Endothelial cell of umbilical vein (primary cell): ENCODE results near the gene SDF4. TPM values are rescaled to one million over a fixed set of nuclear protein-coding genes. Genes with fewer than 3 reads are reported as not detected.

Source experiments
- BruUV-seq: library from RNA; stranded (reverse); fragments of 400-500 nt; replicated peaks from 2 replicates; lab custom pipeline; 2021; lab: Mats Ljungman, UMichigan
- CTCF ChIA-PET: fragments of 300-600, 350-600 bp; sonication (Branson Sonifier 250); formaldehyde crosslinking; loops from one replicate; lab custom pipeline; 2021; ENCODE audit warnings: antibody characterized with exemption, inconsistent platforms; lab: Charles Lee
- POLR2A ChIA-PET: fragments of 300-600, 350-600 bp; sonication (Branson Sonifier 250); formaldehyde crosslinking; loops from one replicate; lab custom pipeline; 2021; ENCODE audit warnings: antibody characterized with exemption, inconsistent platforms; lab: Charles Lee
- DNase-seq: peaks from one replicate; pipeline ENCODE4 v3.0.0-alpha.2; 2011; ENCODE audit warnings: low read depth, low spot score
- FAIRE-seq: peaks from 2 replicates; lab custom pipeline; 2011; peaks lifted over from hg19 to GRCh38; lab: Jason Lieb, UNC
- H2AFZ ChIP-seq: 2 replicates; pipeline ENCODE4 v1.6.0; 2012; ENCODE audit warnings: low read depth, low read length, control low read depth, inconsistent platforms
- H3K27ac ChIP-seq: 2 replicates; pipeline ENCODE4 v1.5.1; 2011; ENCODE audit warnings: low read depth, mild to moderate bottlenecking, control low read depth, low read length, moderate library complexity; ENCODE audit not compliant: insufficient read depth
- H3K27me3 ChIP-seq, 2 experiments: 2 replicates each; pipeline versions ENCODE4 v1.6.0 to v1.6.1; 2011; ENCODE audit warnings: low read length in 2 of 2, mixed read lengths in 1 of 2; ENCODE audit not compliant: control insufficient read depth in 2 of 2, insufficient read depth in 2 of 2
- H3K36me3 ChIP-seq, 2 experiments: 2 replicates in 1 of 2; 3 replicates in 1 of 2; pipeline ENCODE4 v1.5.1; 2011; ENCODE audit warnings: low read length in 2 of 2, mild to moderate bottlenecking in 1 of 2, moderate library complexity in 1 of 2; ENCODE audit not compliant: control insufficient read depth in 2 of 2, insufficient read depth in 2 of 2; ENCODE audit errors: extremely low read depth in 1 of 2
- H3K4me1 ChIP-seq: 3 replicates; pipeline ENCODE4 v1.5.1; 2011; ENCODE audit warnings: mild to moderate bottlenecking, low read length; ENCODE audit not compliant: control insufficient read depth, insufficient read depth; ENCODE audit errors: extremely low read depth
- H3K4me2 ChIP-seq: 2 replicates; pipeline ENCODE4 v1.6.1; 2011; ENCODE audit warnings: low read length, control low read depth, mixed read lengths; ENCODE audit not compliant: insufficient read depth
- H3K4me3 ChIP-seq, 3 experiments: fragments of 200-600 bp in 1 of 3; sonication (generic), shearing (Covaris generic) in 1 of 3; replicated peaks in 1 of 3; 2 replicates each; pipeline ENCODE4 v1.5.1; 2011 to 2016; ENCODE audit warnings: control low read depth in 3 of 3, low read length in 3 of 3, mild to moderate bottlenecking in 2 of 3, inconsistent platforms in 1 of 3, low read depth in 1 of 3, moderate library complexity in 1 of 3; ENCODE audit not compliant: insufficient read depth in 1 of 3
- H3K79me2 ChIP-seq: 2 replicates; pipeline ENCODE4 v1.6.0; 2012; ENCODE audit warnings: low read length, inconsistent platforms; ENCODE audit not compliant: control insufficient read depth, insufficient read depth
- H3K9ac ChIP-seq: replicated peaks from 2 replicates; pipeline ENCODE3; 2011; ENCODE audit warnings: low read length, control low read depth; ENCODE audit not compliant: insufficient read depth; ENCODE audit errors: extremely low read depth
- H3K9me1 ChIP-seq: replicated peaks from 3 replicates; pipeline ENCODE4 v1.6.0; 2011; ENCODE audit warnings: mild to moderate bottlenecking, low read length; ENCODE audit not compliant: control insufficient read depth, insufficient read depth; ENCODE audit errors: extremely low read depth
- H3K9me3 ChIP-seq: replicated peaks from 2 replicates; pipeline ENCODE4 v1.5.1; 2012; ENCODE audit warnings: low read length, inconsistent platforms; ENCODE audit not compliant: control insufficient read depth, insufficient read depth
- H4K20me1 ChIP-seq: replicated peaks from 2 replicates; pipeline ENCODE3; 2011; ENCODE audit warnings: mild to moderate bottlenecking, low read length; ENCODE audit not compliant: control insufficient read depth, insufficient read depth; ENCODE audit errors: extremely low read depth
- EZH2 ChIP-seq: IDR thresholded peaks from 2 replicates; pipeline ENCODE4 v1.6.1; 2012; ENCODE audit warnings: borderline replicate concordance, low read depth, mild to moderate bottlenecking, moderate library complexity, low read length, inconsistent platforms; ENCODE audit not compliant: severe bottlenecking
- FOS ChIP-seq: IDR thresholded peaks from 2 replicates; pipeline ENCODE4 v1.6.1; 2011; ENCODE audit warnings: mild to moderate bottlenecking, low read length, moderate library complexity, borderline replicate concordance; ENCODE audit not compliant: insufficient read depth
- GATA2 ChIP-seq: IDR thresholded peaks from 2 replicates; pipeline ENCODE4 v1.7.0; 2011; ENCODE audit warnings: low read depth, mild to moderate bottlenecking, moderate library complexity, mixed read lengths, low read length; ENCODE audit not compliant: insufficient read length, insufficient read depth
- JUN ChIP-seq: IDR thresholded peaks from 2 replicates; pipeline ENCODE4 v1.6.1; 2011; ENCODE audit warnings: borderline replicate concordance, low read depth; ENCODE audit not compliant: insufficient read length, insufficient read depth
- MYC ChIP-seq: IDR thresholded peaks from one replicate; pipeline ENCODE4 v1.6.1; 2011; ENCODE audit warnings: mild to moderate bottlenecking, low read depth, low read length
- POLR2A ChIP-seq: IDR thresholded peaks from 2 replicates; pipeline ENCODE4 v1.6.1; 2012; ENCODE audit warnings: low read depth, mild to moderate bottlenecking, control low read depth, low read length
- POLR2AphosphoS5 ChIP-seq: IDR thresholded peaks from 2 replicates; pipeline ENCODE4 v1.6.1; 2012; ENCODE audit warnings: low read depth, mild to moderate bottlenecking, control low read depth, low read length, moderate library complexity; ENCODE audit not compliant: insufficient read depth
- dilution Hi-C: fragments of 300-500 bp; cut with MboI; formaldehyde crosslinking; loops from one replicate; pipeline ENCODE4 v1.15.0; 2019; ENCODE audit warnings: low sequenced_read_pairs; ENCODE audit not compliant: extremely low pct_ligation_motif_present
- intact Hi-C: fragments of 100-400 bp; cut with micrococcal nuclease; formaldehyde crosslinking; loops from one replicate; pipeline ENCODE4 v1.10.0; 2022
- polyA plus RNA-seq, 4 experiments: library from polyadenylated mRNA; depleted of rRNA in 3 of 4; stranded (reverse) in 3 of 4; unstranded in 1 of 4; fragments of >200 nt; gene quantifications; 2 replicates each; pipeline versions ENCODE4 v1.2.1 to v1.2.3, GENCODE V29; 2011 to 2012; ENCODE audit warnings: missing spikeins in 1 of 4
- total RNA-seq: library from RNA; stranded (reverse); gene quantifications from 2 replicates; pipeline ENCODE4 v1.2.3, GENCODE V29; 2021
- TF ChIP-seq, protein P1 (sequence below), 2 donors: IDR thresholded peaks; 1 replicate in 1 of 2; 2 replicates in 1 of 2; pipeline ENCODE4 v1.5.1; 2011; ENCODE audit warnings: low read length in 2 of 2, mild to moderate bottlenecking in 2 of 2, moderate library complexity in 2 of 2, control low read depth in 1 of 2, inconsistent platforms in 1 of 2, low read depth in 1 of 2; ENCODE audit not compliant: insufficient read depth in 1 of 2; ENCODE audit errors: extremely low read depth in 1 of 2
- TF ChIP-seq, protein P2 (sequence below): IDR thresholded peaks from 2 replicates; pipeline ENCODE4 v1.6.1; 2011; ENCODE audit not compliant: insufficient read depth, insufficient read length

Gene SDF4
- total and polyA plus RNA-seq, 2 donors (not counting 3 experiments of a cell fraction or from before 2014, with no cell fraction given), result 175 to 185 TPM

GRCh38 chr1:1204425-1204920, 27.3 kb downstream of the SDF4 start:
- Histone ChIP-seq H3K9me1 (no peaks in the 10 kb centered on the region), H3K36me3 (no peaks in the 10 kb centered on the region), H4K20me1 (no peaks in the 10 kb centered on the region), H2AFZ (no peak overlapping the region), H3K9ac (no peak overlapping the region), H3K79me2 (no peaks in the 10 kb centered on the region), H3K27me3 (peaks cover 5 to 15% of the 10 kb centered on the region in 2 experiments), H3K4me3 (no peak overlapping the region), H3K27ac (no peak overlapping the region), H3K4me1 (no peaks in the 10 kb centered on the region), H3K4me2 (no peak overlapping the region), H3K9me3 (no peaks in the 10 kb centered on the region)
- ChIA-PET CTCF (no interaction called here), POLR2A (interaction anchor here (0.6 kb wide), 1 partner anchor 69 kb away, joined by 3 read pairs; the partner anchor contains the start of gene UBE2J2)
- no TSS peak for BruUV-seq
- FAIRE-seq (no peak), DNase-seq (no peak)
- intact Hi-C loops (no loop called here), dilution Hi-C loops (no loop called here)
- no peak for TF ChIP-seq MYC
- TF ChIP-seq, protein P1, sequence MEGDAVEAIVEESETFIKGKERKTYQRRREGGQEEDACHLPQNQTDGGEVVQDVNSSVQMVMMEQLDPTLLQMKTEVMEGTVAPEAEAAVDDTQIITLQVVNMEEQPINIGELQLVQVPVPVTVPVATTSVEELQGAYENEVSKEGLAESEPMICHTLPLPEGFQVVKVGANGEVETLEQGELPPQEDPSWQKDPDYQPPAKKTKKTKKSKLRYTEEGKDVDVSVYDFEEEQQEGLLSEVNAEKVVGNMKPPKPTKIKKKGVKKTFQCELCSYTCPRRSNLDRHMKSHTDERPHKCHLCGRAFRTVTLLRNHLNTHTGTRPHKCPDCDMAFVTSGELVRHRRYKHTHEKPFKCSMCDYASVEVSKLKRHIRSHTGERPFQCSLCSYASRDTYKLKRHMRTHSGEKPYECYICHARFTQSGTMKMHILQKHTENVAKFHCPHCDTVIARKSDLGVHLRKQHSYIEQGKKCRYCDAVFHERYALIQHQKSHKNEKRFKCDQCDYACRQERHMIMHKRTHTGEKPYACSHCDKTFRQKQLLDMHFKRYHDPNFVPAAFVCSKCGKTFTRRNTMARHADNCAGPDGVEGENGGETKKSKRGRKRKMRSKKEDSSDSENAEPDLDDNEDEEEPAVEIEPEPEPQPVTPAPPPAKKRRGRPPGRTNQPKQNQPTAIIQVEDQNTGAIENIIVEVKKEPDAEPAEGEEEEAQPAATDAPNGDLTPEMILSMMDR (IDR thresholded peaks at IDR 0.05; ENCODE audit: extremely low read depth in 1 of 2, insufficient read depth in 1 of 2, low read depth in 1 of 2, low read length in 2 of 2), result no peak
- no peak for TF ChIP-seq FOS
- TF ChIP-seq, protein P2, sequence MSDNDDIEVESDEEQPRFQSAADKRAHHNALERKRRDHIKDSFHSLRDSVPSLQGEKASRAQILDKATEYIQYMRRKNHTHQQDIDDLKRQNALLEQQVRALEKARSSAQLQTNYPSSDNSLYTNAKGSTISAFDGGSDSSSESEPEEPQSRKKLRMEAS, result no peak
- TF ChIP-seq JUN, result no peak
- no peak for TF ChIP-seq GATA2
- no peak for TF ChIP-seq EZH2
- no peak for TF ChIP-seq POLR2A
- no peak for TF ChIP-seq POLR2AphosphoS5
